ENCODE results near the gene DDRGK1. TPM values are rescaled to one million over a fixed set of nuclear protein-coding genes. Genes with fewer than 3 reads are reported as not detected.

The DDRGK1 gene
- total and polyA plus RNA-seq, 2 of the 4 experiments (the other 2 are of a cell fraction): 12.2 to 29.6 TPM

DNA sequence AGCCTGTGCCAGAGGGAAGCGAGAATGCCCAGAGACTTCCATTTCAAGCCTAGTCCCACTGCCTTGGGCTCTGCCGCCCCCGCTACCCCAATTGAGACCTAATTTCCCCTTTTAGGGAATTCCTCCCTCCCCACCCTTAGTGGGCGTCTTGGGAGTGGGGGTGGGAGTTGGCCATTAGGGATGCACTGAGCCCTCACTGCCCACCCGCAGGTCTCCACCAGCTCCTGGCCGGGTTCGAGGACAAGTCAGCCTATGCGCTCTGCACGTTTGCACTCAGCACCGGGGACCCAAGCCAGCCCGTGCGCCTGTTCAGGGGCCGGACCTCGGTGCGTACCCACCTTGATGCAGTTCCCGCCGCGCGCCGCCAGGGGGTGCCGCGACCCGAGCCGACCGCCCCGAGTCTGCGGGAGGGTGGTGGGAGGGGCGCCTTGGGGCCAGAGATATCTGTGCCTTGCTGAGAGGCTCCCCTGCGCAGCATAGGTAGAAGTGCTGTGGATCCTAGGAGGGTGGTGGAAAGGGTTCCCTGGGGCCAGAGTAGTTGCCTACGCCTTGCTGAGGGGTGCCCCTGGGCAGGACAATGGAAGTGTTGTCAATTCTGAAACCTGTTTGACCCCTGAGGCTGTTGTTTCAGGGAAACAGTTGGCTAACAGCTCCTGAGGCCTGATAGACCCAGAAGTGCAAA, 14.0 kb upstream of the DDRGK1 start:
- H2AK9ac ChIP-seq (replicated peaks; ENCODE audit: low read depth, low read length, poor library complexity): peak overlapping the region; percentile 98
- no peak overlapping the region for H4K91ac ChIP-seq (ENCODE audit: insufficient read depth, low read depth, low read length)
- no peak overlapping the region for H3K9ac ChIP-seq (ENCODE audit: low read depth, low read length)
- no peak overlapping the region for H2BK15ac ChIP-seq (ENCODE audit: low read depth, low read length)
- H3K14ac ChIP-seq (replicated peaks; ENCODE audit: low read depth, low read length): no peak overlapping the region
- DNase-seq: no peak
- H3K18ac ChIP-seq (ENCODE audit: low read depth, low read length): no peak overlapping the region
- peaks cover 38% of the 10 kb centered on the region for H3K36me3 ChIP-seq (ENCODE audit: control insufficient read depth, insufficient read depth, low read length)
- H3K23ac ChIP-seq (ENCODE audit: low read depth, low read length): no peak overlapping the region
- no peaks in the 10 kb centered on the region for H3K9me1 ChIP-seq (ENCODE audit: insufficient read depth, low read length)
- H2AFZ ChIP-seq (replicated peaks; ENCODE audit: low read length, poor library complexity): peak overlapping the region; percentile 78
- in situ Hi-C loops (cut with MboI; ENCODE audit: low sequenced_read_pairs): no loop called here
- H3K56ac ChIP-seq (ENCODE audit: extremely low read depth, insufficient read depth, low read length): no peak overlapping the region
- H3K27ac ChIP-seq (ENCODE audit: insufficient read depth, low read length): no peak overlapping the region
- CTCF ChIA-PET: interaction anchor here (0.6 to 1.2 kb wide), 4 partner anchors 9 to 235 kb away, joined by 3 to 5 read pairs (median 3); partner anchors contain the start of gene ITPA
- no TSS peak for BruUV-seq (replicated peaks)
- dilution Hi-C loops (cut with HindIII; ENCODE audit: low sequenced_read_pairs, unreplicated experiment): no loop called here
- H4K20me1 ChIP-seq (ENCODE audit: insufficient read depth, low read length): peaks cover 8% of the 10 kb centered on the region
- intact Hi-C loops (cut with micrococcal nuclease): loop anchor here (1.0 to 10.0 kb wide), 3 partner anchors 58 to 256 kb away; partner anchors contain the start of gene ATRN
- no peaks in the 10 kb centered on the region for H3K9me3 ChIP-seq (ENCODE audit: control insufficient read depth, insufficient read depth, low read length)
- WGBS, 2 experiments (ENCODE audit: extremely low coverage in 2 of 2, insufficient read length in 1 of 2): 34% methylated on average over 11 of the region's 30 CpGs; no CpG with 5 or more reads in 1 of the 2 experiments
- H4K8ac ChIP-seq (ENCODE audit: low read depth in 2 of 2, low read length in 2 of 2): 0 out of 4 replicates have a peak overlapping the region, but pooled peaks of 1 of the 2 experiments have one; percentile 42
- no peak overlapping the region for H2BK20ac ChIP-seq (ENCODE audit: low read depth, low read length)
- H3K4me3 ChIP-seq (ENCODE audit: insufficient read depth, low read depth, low read length): no peak overlapping the region
- no peaks in the 10 kb centered on the region for H3K4me1 ChIP-seq (ENCODE audit: control insufficient read depth, insufficient read depth, low read length)
- H2AK5ac ChIP-seq (ENCODE audit: low read depth, low read length): no peak overlapping the region; the same call in none of the 2 replicates
- no peak overlapping the region for H4K5ac ChIP-seq (ENCODE audit: low read depth, low read length)
- POLR2A ChIA-PET (ENCODE audit: unreplicated experiment): no interaction called here
- TF ChIP-seq RAD21 (IDR thresholded peaks at IDR 0.05; ENCODE audit: low read length) (peak; percentile 59), SMC3 (IDR thresholded peaks at IDR 0.05; ENCODE audit: low read depth, low read length) (peak; percentile 66), CEBPB (IDR thresholded peaks at IDR 0.05; ENCODE audit: low read depth, low read length) (no peak), MAZ (IDR thresholded peaks at IDR 0.05; ENCODE audit: borderline replicate concordance, low read depth, low read length) (peak; percentile 14; the same call in 1 of the 2 replicates)
- TF ChIP-seq, protein P1, sequence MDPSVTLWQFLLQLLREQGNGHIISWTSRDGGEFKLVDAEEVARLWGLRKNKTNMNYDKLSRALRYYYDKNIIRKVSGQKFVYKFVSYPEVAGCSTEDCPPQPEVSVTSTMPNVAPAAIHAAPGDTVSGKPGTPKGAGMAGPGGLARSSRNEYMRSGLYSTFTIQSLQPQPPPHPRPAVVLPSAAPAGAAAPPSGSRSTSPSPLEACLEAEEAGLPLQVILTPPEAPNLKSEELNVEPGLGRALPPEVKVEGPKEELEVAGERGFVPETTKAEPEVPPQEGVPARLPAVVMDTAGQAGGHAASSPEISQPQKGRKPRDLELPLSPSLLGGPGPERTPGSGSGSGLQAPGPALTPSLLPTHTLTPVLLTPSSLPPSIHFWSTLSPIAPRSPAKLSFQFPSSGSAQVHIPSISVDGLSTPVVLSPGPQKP (IDR thresholded peaks at IDR 0.05; ENCODE audit: borderline replicate concordance, low read depth, low read length): no peak
- TF ChIP-seq, protein P2, sequence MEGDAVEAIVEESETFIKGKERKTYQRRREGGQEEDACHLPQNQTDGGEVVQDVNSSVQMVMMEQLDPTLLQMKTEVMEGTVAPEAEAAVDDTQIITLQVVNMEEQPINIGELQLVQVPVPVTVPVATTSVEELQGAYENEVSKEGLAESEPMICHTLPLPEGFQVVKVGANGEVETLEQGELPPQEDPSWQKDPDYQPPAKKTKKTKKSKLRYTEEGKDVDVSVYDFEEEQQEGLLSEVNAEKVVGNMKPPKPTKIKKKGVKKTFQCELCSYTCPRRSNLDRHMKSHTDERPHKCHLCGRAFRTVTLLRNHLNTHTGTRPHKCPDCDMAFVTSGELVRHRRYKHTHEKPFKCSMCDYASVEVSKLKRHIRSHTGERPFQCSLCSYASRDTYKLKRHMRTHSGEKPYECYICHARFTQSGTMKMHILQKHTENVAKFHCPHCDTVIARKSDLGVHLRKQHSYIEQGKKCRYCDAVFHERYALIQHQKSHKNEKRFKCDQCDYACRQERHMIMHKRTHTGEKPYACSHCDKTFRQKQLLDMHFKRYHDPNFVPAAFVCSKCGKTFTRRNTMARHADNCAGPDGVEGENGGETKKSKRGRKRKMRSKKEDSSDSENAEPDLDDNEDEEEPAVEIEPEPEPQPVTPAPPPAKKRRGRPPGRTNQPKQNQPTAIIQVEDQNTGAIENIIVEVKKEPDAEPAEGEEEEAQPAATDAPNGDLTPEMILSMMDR (conservative IDR thresholded peaks at IDR 0.05; ENCODE audit: low read depth, low read length): peak; percentile 68
- H3K4me2 ChIP-seq (ENCODE audit: low read depth, low read length): no peak overlapping the region
- H2BK5ac ChIP-seq (ENCODE audit: low read depth, low read length, poor library complexity, severe bottlenecking): no peak overlapping the region
- H2BK120ac ChIP-seq (ENCODE audit: low read depth, low read length): no peak overlapping the region
- no peaks in the 10 kb centered on the region for H3K27me3 ChIP-seq (ENCODE audit: control insufficient read depth, insufficient read depth, low read length)
- ATAC-seq (ENCODE audit: low read depth): peak; percentile 98
- H3K79me1 ChIP-seq (ENCODE audit: low read depth in 1 of 2, low read length in 2 of 2): peaks cover 0 to 16% of the 10 kb centered on the region in 2 experiments; a peak in 2 of 4 replicates
- no peak overlapping the region for H3K4ac ChIP-seq (ENCODE audit: low read depth, low read length)

Measured in IMR-90 (cell line).